DMS79 (cell line): ENCODE measurements around the gene AMER3.
"Not testable (repeated sequence)": the region's sequence is repeated elsewhere in the genome, so short reads cannot be mapped to it uniquely, and the experiment has no call there.

ENCODE experiments used
- DNase-seq: peaks from one replicate; lab custom pipeline; 2025; lab: John Stamatoyannopoulos, UW

AMER3 gene

GRCh38 chr2:130755256-130756052, at the start of gene AMER3:
AMER3 (plus strand) TSS chr2:130755540; CDS start chr2:130762073, 6,533 bp downstream.
- peak; percentile 71 for DNase-seq

- DNase-seq, result not testable (repeated sequence)
Observed at GRCh38 chr2:130714795-130715194, 40.5 kb upstream of the AMER3 start.

- DNase-seq, result no peak
Observed at GRCh38 chr2:130720036-130720435, 35.3 kb upstream of the AMER3 start.

GRCh38 chr2:130720528-130720927, 34.8 kb upstream of the AMER3 start:
- DNase-seq, result no peak

- no peak for DNase-seq
Observed at GRCh38 chr2:130724455-130724854, 30.9 kb upstream of the AMER3 start.

GRCh38 chr2:130726614-130727180, 28.6 kb upstream of the AMER3 start:
- no peak for DNase-seq

- peak; percentile 86 for DNase-seq
Observed at GRCh38 chr2:130727286-130727924, 27.9 kb upstream of the AMER3 start.

GRCh38 chr2:130728007-130728454, 27.3 kb upstream of the AMER3 start:
- DNase-seq, result peak; percentile 56

GRCh38 chr2:130728549-130729316, 26.6 kb upstream of the AMER3 start, which contains the start of gene GPR148:
GPR148 (plus strand) TSS chr2:130729070; CDS start chr2:130729152, 82 bp downstream.
- DNase-seq, result peak; percentile 97

GRCh38 chr2:130729322-130730299, 25.7 kb upstream of the AMER3 start:
- DNase-seq, result peak; percentile 81

- DNase-seq, result not testable (repeated sequence)
Observed at GRCh38 chr2:130732257-130732656, 23.1 kb upstream of the AMER3 start.

GRCh38 chr2:130735200-130735599, 20.1 kb upstream of the AMER3 start:
- DNase-seq, result no peak

GRCh38 chr2:130736487-130736886, 18.9 kb upstream of the AMER3 start:
- DNase-seq, result no peak

GRCh38 chr2:130737592-130737991, 17.7 kb upstream of the AMER3 start:
- no peak for DNase-seq

- DNase-seq, result no peak
Observed at GRCh38 chr2:130740671-130741070, 14.7 kb upstream of the AMER3 start.

GRCh38 chr2:130743278-130743677, 12.1 kb upstream of the AMER3 start:
- no peak for DNase-seq

- peak; percentile 79 for DNase-seq
Observed at GRCh38 chr2:130744287-130745117, 10.8 kb upstream of the AMER3 start.

- no peak for DNase-seq
Observed at GRCh38 chr2:130749078-130749477, 6.3 kb upstream of the AMER3 start.

- DNase-seq, result no peak
Observed at GRCh38 chr2:130749641-130750040, 5.7 kb upstream of the AMER3 start.

- DNase-seq, result no peak
Observed at GRCh38 chr2:130754811-130755210, 529 bp upstream of the AMER3 start.
